A673 (cell line): ENCODE results near the gene SAP25.

Experiments
- EZH2 ChIP-seq: fragments of 200-600 bp; sonication (generic); IDR thresholded peaks from 2 replicates; pipeline ENCODE4 v1.6.1; 2017; ENCODE audit warnings: borderline replicate concordance, low read depth, mild to moderate bottlenecking, mixed read lengths, antibody characterized with exemption, low read length; ENCODE audit not compliant: poor library complexity, severe bottlenecking
- TF ChIP-seq, protein P1 (sequence below): fragments of 300-800, 200-600 bp; sonication (generic); conservative IDR thresholded peaks from 2 replicates; pipeline ENCODE4 v1.5.1; 2017; ENCODE audit warnings: low read depth, mild to moderate bottlenecking, antibody characterized with exemption, low read length, moderate library complexity, mixed read lengths

DNA sequence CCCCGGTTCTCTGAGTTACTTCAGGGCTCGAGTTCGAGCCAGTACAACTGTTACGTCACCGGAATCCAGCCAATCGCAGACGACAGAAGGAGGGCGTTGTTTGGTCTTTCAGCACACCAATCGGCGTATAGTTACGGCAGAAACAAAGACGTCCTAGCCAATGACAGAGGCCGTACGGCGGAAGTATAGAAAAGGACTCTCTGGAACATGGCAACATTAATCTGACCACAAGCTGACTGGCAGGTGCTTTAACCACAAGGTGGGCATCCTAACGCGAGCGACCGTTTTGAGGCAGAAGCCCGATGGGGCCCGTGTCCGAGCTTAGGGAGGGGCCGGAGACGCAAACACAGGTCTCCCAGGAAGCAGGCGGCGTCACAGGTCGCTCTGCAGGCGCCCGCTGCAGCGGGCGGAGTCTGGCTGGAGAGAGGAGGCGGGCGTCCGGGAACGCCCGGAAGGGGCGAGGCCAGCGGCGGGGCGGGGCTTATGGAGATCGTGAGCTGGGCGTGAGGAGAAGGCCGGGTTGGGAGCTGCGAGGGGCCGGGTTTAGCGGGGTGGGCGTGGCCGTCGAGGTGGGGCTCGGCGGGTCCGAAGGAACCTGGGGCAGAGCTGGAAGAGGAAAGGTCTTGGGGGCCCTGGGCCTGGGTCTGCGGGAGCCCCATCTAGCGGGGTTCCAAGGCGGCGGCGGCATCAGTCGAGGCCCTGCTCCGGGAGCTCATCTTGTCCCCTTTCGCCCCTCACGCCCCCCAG is 38.5 kb upstream of the SAP25 start, which contains the start of gene MOSPD3:
- TF ChIP-seq, protein P1, sequence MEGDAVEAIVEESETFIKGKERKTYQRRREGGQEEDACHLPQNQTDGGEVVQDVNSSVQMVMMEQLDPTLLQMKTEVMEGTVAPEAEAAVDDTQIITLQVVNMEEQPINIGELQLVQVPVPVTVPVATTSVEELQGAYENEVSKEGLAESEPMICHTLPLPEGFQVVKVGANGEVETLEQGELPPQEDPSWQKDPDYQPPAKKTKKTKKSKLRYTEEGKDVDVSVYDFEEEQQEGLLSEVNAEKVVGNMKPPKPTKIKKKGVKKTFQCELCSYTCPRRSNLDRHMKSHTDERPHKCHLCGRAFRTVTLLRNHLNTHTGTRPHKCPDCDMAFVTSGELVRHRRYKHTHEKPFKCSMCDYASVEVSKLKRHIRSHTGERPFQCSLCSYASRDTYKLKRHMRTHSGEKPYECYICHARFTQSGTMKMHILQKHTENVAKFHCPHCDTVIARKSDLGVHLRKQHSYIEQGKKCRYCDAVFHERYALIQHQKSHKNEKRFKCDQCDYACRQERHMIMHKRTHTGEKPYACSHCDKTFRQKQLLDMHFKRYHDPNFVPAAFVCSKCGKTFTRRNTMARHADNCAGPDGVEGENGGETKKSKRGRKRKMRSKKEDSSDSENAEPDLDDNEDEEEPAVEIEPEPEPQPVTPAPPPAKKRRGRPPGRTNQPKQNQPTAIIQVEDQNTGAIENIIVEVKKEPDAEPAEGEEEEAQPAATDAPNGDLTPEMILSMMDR: no peak
- TF ChIP-seq EZH2: no peak
